Glomerular endothelial cell (primary cell): ENCODE results near the gene GRM5. TPM values are rescaled to one million over a fixed set of nuclear protein-coding genes. Genes with fewer than 3 reads are reported as not detected.
"Not testable (repeated sequence)": the region's sequence is repeated elsewhere in the genome, so short reads cannot be mapped to it uniquely, and the experiment has no call there.

ENCODE experiments used
- DNase-seq: peaks from one replicate; pipeline ENCODE4 v3.0.0-alpha.2; 2011; ENCODE audit warnings: low read depth, low spot score; ENCODE audit errors: extremely low read depth
- total RNA-seq: library from RNA; depleted of rRNA; stranded (reverse); fragments of >200 nt; gene quantifications from 2 replicates; pipeline ENCODE4 v1.2.3, GENCODE V29; 2015

Gene GRM5
- total RNA-seq, 1 donor from 2014 or later, result 0.47 TPM

DNA sequence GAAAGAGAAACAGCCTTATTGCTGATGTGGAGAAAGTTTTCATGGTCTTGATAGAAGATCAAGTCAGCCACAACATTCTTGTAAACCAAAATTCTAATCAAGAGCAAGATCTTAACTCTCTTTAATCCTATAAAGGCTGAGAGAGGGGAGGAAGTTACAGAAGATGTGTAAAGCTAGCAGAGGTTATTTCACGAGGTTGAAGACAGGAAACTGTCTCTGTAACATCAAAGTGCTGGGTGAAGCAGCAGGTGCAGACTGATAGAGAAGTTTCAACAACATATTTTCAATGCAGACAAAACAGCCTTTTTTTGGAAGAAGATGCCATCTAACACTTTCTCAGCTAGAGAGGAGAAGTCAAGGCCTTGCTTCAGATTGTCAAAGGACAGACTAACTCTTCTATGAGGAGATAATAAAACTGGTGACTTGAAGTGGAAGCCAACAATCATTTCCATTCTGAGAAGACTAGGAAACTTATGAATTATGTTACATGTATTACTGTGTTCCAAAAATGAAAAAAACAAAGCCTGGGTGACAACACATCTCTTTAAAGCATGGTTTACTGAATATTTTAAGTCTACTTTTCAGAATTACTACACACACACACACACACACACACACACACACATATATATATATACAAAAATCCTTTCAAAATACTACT is 221.9 kb downstream of the GRM5 start:
- not testable (repeated sequence) for DNase-seq

GRCh38 chr11:88838139-88838538 is 227.6 kb downstream of the GRM5 start:
- not testable (repeated sequence) for DNase-seq

DNA sequence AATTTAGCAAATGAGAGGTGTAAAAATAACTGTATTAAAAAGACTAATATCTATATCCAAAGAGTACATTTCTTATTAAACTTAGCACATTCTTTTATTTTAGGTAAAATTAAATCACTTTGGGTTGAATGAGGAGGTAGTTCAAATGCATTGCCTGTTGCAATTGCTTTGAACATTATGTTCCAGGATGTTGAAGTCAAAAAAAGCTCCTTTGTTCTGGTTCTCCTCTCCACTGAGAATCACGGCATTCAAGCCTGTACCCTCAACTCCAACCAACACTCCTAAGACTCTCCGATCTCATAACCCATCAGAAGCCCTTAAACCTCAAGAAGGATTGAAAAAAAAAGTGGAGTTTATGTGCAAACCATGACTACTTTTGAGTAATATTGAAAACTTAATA is 230.1 kb downstream of the GRM5 start:
- not testable (repeated sequence) for DNase-seq

- no peak for DNase-seq
Measured at GRCh38 chr11:88831303-88831890, 234.4 kb downstream of the GRM5 start.

- DNase-seq, result no peak
Measured at GRCh38 chr11:88827018-88827676, 238.6 kb downstream of the GRM5 start.

GRCh38 chr11:88819616-88820015 is 246.2 kb downstream of the GRM5 start:
- no peak for DNase-seq

- no peak for DNase-seq
Measured at GRCh38 chr11:88818978-88819377, 246.8 kb downstream of the GRM5 start.

GRCh38 chr11:88815505-88815904 is 250.3 kb downstream of the GRM5 start:
- no peak for DNase-seq

DNA sequence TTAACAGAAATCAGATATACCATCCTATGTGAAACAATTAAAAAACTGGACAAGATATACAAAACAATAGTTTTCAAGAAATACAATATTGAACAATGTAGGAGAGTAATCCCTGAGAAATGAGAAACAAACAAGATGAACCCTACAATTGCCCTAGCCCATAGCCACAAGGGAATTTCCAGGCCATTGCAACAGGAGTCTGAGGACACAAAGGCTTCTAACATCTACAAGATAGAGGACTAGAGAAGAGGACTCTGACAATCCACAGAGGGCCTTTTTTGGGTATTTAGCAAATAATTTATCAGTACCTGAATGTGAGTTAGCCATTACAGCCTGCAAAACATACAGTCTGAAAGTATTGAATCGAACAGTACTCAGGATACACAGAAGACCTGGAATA is 251.7 kb downstream of the GRM5 start:
- DNase-seq, result no peak

- DNase-seq, result no peak
Measured at GRCh38 chr11:88813233-88813915, 252.4 kb downstream of the GRM5 start.

GRCh38 chr11:88810420-88811097 is 255.2 kb downstream of the GRM5 start:
- DNase-seq, result no peak

- DNase-seq, result no peak
Measured at GRCh38 chr11:88809126-88809525, 256.7 kb downstream of the GRM5 start.

- DNase-seq, result no peak
Measured at GRCh38 chr11:88807349-88807748, 258.4 kb downstream of the GRM5 start.

- no peak for DNase-seq
Measured at GRCh38 chr11:88806410-88806809, 259.4 kb downstream of the GRM5 start.

- DNase-seq, result no peak
Measured at GRCh38 chr11:88801484-88802123, 264.2 kb downstream of the GRM5 start.

DNA sequence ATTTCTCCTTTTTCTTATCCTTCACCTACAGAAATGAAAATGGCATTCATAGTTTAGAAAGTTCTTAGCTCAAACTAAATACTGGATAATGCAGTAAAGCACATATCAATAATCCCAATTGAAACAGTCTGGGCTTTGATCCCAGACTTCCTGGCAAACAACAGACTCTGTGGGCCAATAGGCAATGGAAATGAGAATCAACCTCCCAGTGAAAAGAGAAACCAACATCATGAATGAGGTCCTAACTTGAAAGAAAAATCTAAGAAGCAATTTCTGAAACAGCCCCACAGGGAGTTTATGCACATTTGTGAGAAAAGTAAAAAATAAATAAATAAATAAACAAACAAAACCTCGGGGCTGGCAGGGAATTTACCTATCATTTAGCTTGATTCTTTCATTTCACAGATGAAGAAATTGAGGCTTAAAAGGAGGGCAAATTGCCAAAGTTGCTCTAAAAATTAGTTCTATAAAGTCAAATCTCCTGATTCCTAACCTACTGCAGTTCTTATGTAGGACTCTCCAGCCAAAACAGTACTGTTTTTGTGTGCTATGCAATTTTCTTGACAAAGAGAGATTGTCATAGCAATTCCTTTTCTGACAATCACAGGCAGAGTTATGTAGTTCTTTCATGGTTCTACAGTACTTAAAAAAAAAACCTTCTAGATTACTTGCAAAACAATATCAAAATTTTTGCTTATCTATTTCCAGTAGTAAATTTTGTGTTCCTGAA is 265.8 kb downstream of the GRM5 start:
- no peak for DNase-seq

- no peak for DNase-seq
Measured at GRCh38 chr11:88790182-88790581, 275.6 kb downstream of the GRM5 start.

- DNase-seq, result no peak
Measured at GRCh38 chr11:88779577-88779976, 286.2 kb downstream of the GRM5 start.

DNA sequence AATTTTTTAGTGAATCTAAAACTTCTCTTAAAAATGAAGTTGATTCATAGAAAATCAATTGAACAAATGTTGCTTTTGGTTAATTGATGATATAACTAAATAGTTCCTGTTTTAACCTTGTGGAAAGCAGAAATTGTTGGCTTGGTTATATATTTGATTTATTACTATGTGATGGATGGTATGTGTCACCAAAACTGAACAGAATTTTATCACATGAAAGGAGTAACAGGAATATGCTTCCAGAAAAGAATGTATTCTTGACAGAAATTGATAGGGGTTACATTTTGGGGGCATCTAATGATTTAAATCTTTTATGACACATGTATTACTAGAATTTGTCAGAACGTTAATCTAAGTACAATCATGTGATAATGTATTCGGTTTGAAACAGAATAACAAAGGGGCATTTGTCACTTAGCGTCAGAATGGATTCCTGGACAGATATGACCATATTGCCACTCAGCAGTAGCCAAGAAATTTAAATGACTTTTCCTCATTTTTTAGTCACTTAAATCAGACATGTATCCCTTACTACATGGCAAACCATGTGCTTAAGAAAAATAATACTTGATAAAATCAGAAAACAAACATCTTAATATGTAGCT is 295.2 kb downstream of the GRM5 start:
- no peak for DNase-seq
